Stimulated activated CD4-positive, alpha-beta T cell treated with anti-CD3 and anti-CD28 coated beads, TNF-alpha, amount 100 ng/mL, for 1 hour (primary cell): ENCODE measurements around the gene VSIR.
A peak's percentile ranks its signal among the peaks of the same experiment; 100 is the strongest.

Experiments used
- DNase-seq, 3 donors: peaks; one replicate each; pipeline ENCODE4 v3.0.0-alpha.2; 2020; ENCODE audit warnings: low read depth in 3 of 3, low spot score in 1 of 3

Gene VSIR

DNA sequence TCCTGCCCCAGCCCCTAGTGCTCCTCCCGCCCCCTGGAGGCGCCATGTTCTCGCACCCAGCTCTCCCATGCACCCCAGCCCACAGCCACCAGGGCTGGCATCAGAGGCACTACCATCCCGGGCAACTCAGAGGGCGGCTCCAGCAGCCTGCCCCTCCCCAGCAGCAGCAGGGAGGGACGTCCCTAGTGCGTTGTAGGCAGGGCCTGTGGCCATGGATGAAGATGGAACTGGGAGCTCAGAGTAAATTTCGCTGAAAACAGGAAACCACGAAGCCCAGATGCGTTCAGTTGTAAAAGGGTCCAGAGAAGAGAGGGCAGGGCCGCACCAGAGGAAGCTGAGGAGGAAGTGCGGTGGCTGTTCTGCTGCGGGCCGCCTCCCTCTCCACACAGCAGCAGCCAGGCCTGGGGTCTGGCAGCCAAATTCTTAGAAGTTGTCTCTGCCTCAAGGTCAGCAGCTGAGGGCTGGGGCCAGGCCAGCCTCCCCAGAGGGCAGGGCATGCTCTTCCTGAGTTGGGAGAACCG lies 24.6 kb downstream of the VSIR start:
- DNase-seq: peak in 2 of 3 donors; percentile 40 to 41

DNA sequence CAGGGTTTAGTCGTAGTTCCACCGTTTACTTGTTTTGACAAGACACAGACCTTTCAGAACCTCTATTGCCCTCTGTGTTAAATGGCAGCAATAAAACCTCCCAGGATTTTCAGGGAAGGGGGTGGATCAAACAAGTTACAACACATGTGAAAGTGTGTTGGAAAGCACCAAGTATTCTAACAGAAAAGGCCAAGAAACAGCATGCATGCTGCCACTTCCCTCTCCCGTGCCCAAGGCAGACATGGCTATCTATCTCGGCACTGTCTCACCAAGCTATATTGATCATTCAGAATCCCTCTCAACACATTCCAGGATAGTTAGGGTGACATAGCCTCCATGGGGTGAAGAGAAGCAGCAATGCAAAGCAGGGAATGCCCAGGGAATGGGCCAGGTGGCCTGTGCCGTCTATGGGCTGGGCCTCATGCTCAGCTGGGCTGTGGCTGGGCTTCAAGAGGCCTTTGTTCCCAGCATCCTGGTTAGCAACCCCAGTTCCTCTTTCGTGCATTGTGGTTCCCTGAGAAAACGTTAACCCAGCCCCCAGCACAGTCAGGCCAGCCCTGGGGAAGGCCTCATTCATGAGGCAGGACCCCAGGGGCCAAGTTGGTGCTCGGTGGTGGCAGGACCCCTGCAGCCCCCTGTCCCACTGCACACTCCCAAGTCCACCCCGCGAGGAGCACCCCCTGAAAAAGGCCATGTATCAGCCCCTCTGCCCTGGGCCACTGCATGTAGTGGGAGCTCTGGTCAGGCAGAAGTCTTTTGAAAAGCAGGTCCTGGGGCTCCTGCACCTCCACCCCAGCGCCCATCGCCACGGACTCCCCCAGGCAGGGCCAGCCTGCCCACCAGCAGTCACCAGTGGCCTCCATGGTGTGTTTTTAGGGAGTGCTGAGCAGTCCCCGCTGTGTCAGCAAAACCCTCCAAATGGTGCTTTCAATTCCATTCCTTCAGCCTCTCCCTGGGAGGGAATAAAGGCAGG lies 25.5 kb downstream of the VSIR start:
- no peak for DNase-seq

DNA sequence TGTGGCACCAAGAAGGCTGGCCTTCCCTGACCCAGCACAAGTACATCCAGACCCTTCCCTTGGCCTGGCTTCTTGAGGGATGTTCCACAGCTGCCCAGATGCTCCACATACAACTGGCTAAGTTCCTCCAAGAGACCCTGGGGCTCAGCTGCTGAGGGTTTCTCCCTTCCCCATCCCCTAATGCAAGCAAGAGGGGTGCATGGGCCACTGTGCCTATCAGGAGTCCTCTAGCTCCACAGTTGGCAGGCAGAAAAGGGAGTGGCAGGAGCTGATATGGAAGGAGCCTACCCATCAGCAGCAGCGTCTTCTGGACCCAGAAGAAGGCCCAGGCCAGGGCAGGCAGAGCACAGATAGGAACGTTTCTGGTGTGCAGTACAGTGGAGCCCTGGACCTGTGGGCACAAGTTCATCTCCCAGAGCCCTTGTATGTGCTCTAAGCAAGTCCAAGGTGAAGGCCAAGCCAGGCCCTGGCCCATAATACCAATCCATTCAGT lies 26.2 kb downstream of the VSIR start:
- no peak for DNase-seq

DNA sequence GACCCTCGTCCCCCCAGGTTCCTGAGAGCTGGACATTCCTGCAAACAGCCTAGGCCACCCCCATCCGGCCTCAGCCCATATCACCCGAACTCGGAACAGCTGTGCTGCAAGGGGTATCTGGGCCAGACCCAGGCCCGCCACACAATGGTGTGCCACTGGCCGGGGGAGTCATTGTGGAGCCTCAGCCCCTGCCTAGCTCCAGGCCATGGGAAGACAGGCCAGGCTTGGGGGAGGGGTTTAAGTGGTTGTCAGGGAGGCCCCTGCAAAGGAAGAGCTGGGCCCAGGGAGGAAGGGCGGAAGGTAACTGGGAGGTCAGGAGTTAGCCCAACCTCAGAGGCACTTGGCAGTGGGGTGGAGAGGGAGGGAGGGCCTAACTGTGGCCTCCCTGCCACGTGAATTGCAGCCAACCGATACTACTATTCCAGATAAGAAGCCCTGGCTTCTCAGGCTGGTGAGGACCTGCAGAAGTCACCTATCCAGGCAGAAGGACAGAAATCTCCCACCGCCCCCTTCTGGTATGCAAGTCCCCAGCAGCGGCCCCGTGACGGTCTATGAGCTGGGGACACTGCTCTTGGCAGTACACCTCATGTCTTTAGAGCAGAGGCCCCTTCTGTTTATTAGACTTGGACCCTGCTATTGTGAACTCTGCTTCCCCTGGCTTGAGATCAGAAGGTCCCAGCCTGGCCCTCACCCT lies 26.8 kb downstream of the VSIR start:
- DNase-seq: no peak

DNA sequence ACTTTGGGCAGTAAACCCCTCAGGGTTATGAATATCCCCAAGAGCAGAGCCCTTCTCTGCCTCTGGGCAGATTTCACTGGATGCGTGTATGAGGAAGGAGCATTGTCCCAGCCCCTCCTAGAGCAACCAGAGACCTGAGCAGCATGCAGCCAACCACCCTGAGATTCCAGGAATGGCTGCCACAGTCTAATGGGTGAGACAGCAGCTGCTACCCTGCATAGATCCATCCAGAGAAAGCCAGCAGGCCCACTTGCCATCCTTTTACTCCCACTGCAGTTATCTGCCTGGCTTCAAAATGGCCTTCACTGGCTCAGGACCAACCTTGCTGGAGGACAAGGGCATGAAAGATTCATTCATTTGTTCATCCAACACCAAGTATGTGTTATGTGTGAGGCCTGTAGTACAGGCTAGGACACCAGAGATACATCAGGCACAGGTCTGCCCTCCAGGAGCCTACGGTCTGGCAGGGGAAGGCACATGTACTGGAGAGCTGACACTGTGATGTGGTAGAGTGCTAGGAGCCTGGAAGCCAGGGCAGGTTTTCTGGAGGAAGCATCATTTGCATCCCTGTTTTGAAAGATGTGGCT lies 27.6 kb downstream of the VSIR start:
- no peak for DNase-seq

DNA sequence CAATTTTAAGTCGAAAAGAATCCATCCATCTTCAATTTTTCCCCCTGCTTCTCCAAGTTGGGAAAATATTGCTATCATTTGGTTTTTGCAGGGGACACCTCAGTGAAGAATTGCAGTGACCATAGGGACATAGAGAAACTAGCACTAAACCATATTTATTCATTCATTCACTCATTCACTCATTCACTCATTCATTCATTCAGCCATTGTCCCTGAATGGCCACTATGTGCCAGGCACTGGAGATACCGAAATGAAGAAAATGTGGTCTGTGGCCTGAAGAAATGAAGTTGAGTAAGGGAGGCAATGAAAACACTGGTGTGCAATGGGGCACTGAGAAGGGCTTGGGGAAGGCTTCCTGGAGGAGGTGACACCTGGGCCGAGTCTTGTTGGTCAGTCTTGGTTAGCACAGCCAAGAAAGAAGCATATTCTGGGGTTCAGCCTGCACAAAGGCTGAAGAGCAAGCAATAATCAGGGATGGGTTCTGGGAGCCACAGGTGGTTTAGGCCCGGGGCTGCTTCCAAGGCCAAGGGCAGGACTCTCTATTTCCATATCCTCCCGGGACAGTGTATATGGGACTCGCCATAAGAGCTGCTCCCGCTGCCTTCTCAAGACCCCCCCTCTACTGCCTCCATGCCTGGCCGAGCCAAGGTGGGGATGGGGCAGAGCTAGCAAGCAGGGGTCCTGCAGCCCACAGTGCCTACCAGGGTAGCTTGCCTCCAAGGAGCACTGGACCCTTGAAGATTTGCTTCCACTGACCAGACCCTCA lies 28.2 kb downstream of the VSIR start:
- DNase-seq: no peak

DNA sequence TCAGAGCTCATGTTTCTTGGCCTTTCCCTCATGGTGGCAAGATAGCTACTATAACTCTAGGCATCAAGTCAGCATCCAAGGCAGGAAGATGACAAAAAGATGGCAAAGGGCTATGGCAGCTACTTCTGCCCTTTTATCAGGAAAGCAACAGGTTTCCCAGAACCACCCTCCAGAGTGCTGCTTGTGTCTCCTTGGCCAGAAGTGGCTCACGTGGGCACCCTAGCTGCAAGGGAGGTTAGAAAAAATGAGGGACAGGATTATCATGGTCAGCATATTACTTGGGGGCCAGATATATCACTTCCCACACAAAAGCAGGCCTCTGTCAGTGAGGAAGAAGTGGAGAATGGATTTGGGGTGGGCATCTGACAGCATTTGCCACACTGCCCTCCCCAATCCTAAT lies 29.5 kb downstream of the VSIR start:
- no peak for DNase-seq

DNA sequence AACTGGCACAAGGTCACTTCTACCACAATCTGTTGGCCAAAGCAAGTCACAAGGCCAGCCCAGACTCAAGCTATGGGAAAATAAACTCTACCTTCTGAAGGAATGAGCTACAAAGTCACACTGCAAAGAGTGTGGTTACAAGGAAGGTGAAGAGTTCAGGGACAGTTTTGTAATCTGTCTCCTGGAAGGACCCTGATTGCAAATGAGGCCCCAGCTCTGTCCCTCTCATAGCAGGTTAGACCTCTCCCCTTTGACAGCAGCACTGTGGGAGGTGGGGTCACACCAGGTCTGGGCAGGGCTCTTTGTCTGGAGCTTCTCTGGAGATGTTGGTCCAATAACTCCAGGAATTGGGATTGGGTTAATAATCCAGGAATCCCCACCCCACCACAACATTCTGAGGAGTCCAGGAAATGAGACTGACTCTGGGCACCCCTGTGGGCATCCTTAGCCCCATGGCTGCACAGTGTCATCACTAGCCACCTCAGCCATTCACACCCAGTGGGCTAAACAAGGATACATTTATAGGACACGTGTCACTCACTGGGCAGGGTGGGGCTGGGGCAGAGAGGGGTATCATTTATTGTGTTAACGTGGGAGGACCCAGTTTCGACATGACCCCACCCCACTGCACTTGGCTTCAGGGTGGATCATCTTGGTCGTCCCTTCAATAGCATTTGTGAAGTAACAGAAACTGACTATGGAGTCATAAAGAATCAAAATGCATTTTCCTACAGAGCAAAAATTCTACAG lies 30.1 kb downstream of the VSIR start:
- DNase-seq: no peak

DNA sequence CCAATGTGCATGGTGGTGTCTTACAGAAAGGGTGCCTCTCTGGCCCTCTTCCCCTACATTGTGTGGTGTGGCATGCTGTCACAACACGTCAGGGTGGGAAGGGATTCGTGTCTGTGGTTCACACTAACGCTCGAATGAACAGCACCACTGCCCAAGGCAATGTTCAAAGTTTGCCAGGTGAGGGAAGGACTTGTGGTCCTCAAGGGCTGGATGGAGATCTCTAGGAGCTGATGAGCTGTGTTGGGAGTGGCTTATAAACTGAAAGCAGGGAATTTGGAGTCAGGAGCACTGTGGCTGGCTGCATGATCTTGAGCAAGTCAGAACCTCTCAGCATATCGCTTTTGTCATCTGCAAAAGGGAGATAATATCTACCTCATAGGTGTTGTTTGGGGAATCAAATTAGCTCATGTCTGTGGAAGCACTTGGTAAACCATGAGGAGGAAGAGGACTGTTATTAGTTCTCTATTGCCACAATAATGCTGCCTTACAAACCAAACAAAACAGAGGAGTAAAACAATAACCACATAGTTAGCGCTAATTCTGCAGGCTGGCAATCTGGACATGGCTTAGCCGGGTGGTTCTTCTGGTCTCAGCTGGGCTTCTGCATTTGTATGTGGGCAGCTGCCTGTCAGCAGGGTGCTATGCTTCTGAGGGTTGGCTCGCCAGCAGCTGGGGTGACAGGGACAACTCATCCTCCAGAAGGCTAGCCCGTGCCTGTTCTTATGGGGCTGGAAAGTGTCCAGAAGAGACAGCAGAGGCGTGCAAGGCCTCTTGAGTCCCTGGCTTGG lies 30.8 kb downstream of the VSIR start:
- DNase-seq: no peak

DNA sequence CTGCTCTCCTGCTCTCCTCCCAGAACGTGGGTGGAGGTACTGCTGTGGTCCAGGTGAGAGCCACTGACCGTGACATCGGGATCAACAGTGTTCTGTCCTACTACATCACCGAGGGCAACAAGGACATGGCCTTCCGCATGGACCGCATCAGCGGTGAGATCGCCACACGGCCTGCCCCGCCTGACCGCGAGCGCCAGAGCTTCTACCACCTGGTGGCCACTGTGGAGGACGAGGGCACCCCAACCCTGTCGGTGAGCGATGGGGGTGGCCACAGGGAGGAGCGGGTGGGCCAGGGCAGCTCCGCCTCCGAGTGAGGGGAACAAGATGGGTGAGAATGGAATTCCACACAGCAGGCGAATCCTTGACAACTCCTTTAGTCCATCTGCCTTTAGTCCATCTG lies 31.6 kb downstream of the VSIR start:
- no peak for DNase-seq

DNA sequence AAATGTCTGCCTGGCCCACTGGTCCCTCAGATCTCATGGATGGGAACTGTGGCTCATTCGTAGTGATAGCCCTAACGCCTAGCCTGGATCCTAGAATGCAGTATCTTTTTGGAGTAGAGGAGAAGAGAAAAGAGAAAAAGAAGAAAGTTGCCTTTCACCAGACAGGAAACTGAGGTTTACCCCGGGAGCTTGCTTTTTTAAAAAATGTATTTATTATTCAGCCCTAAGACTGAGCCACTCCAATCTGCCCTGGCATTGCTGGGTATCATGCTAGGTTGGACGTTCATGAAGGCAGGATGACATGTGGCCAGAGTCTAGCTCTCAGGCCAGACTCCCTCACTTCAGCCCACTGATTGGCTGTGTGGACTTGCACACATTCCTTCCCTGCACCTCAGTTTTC lies 32.3 kb downstream of the VSIR start:
- no peak for DNase-seq

DNA sequence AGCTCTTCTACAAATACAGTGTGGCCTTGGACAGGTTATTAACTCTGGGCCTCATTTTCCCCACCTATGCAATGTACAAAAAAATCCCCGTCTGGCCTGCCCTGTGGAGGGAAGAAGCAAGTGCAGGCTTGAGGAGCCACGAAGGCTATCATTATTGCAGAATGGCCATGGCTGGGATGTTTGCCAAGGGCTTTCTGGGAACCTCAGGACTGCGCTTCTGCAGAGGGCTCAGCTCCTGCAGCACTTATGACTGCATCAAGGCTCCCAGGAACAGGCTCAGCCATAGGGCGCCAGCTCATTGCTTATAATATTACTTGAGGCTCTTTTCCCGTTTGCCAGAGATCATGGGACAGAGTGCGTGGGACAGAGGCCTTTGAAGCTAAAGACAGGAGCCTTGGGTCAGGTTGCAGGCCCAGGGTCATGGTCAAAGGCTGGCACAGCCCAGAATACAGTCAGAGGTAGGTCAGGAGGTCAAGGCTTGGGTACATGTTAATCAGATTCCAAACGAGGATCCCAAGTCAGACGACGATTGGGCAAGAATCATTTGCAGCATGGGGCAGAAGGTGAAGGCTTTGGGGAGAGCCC lies 33.2 kb downstream of the VSIR start:
- DNase-seq: no peak

DNA sequence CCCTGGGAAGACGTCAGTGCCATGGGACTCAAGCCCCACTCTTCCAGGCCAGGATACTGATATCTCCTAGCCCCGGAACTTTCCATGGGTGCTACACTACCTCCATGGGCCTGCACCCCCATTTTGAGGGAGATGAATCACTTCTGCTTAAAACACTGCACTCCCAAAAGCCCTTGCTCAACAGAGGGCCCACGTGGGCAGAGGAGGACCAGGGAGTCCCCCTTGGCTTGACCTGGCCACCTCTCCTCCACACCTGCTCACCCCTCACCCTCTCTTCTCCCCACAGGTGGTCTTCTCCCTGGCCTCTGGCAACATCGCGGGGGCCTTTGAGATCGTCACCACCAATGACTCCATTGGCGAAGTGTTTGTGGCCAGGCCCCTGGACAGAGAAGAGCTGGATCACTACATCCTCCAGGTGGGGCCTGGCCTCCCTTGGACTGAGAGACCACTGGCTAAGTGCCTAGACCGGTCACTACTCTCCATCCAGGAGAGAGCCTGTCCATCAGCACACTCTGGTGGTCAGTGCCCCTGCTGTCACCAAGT lies 33.9 kb downstream of the VSIR start:
- no peak for DNase-seq

DNA sequence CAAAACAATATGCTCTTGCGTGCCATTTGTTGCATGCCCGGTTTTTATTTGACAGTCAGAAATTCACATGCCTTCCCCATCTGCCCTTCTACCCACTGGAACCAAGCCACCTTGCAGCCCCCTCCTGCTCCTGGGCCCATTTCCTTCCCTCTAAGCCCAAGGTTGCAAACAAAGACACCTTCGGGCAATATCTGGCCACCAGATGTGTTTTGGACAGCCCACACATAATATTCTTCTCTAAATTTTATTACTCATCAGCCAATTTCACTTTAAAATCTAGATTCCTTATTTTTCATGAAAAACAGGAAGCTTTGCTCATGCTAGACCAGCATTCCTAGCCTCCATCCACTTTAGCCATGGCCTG lies 35.5 kb downstream of the VSIR start:
- no peak for DNase-seq

DNA sequence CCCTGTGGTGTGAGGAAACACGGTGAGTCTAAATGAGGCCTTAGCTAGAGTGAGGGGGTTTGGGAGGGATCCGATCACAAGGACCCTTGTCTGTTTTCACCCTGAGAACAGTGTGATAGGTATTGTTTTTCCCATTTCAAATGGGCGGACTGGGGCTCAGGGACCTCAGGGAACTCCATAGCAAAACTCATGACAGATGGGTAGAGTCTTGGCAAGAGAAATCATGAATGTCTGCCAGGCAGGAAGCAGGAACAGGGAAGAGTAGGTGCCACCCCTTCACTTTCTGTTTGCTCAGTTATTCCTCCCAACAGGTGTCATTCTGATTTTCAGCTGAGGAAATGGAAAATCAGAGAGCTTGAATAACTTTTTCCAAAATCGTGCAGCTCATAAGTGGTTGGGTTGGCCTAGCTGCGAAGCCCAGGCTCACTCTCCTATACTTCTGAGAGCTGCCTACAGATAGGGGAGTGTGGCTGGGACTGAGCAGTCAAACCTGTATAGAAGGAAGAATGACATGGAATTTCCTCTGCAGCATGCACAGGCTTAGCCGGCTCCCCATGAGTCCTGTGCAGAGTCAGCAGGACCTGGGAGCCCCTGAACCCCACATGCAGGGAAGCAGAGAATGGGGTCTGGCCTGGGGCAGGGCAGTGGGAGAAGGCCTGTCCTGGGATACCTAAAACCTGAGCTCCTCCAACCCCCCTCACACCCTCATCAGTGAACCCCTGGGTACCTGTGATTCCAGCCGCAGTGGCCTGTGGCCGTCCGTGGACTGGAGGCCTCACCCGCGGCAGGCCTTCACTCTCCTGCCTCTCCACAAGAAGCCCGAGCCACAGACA lies 36.1 kb downstream of the VSIR start:
- DNase-seq: no peak

DNA sequence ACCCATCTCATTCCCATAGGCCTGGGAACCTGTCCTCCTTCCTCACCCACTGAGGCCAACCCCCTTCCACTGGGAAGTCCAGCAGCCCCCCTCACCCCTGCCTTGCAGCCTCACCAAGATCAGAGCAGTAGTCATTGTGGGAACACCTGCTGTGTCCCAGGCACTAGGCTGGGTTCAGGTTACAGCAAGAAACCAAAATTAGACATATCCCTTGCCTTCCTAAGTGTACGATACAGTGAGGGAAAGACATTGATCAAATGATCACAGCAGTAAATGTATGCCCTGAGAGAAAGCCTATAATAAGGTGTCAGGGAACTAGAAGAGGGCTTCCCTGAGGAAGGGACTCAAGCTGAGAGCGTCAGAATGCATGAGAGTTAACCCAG lies 36.8 kb downstream of the VSIR start:
- DNase-seq: no peak

DNA sequence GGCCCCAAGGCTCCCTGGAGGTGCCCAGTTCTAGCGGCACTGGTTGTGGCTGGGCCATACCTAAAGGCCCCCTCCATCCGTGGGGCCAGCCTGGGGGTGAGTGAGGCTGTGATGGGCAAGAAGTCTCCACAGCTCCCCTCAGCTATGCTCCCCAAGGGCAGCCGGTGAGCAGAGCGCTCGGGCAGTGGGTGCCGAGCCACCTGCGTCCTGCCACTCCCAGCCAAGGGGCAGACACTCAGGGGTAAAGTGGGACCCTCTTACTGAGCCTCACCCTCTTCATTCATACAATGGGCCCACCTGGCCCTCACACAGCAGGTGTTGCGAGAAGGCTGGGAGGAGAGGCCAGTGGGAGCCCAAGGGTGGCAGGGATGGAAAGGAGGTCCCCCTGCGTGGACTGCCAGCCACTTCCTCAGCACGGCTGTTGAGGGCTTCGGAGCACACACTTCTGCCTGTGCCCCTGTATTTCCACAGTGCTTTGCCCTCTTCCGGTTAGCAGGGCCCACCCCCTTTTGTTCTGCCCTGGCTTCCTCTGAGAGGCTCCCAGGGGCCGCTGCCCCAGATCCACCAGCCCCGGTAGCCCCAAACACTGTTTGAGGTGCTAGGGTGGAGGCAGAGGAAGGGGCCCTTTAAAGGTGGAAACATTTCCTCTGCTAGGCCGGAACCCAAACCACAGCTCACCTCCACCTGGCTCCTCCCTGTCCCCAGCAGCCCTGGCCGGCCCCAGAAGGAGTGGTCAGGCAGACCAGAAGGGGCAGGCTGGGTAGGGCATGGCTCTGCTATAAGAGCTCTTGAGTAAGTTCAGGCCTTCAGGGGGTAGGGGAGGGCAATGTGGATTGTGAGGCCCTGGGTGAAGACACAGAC lies 37.4 kb downstream of the VSIR start:
- peak in 2 of 3 donors; percentile 41 to 43 for DNase-seq
